Prostate gland (tissue), 2 donors: ENCODE data around the gene CNKSR2.

Experiments
- POLR2AphosphoS5 ChIP-seq: sonication (generic); formaldehyde crosslinking; IDR thresholded peaks from one replicate; pipeline ENCODE4 v1.6.1; 2017; ENCODE audit warnings: antibody characterized with exemption
- TF ChIP-seq, protein P1 (sequence below), 4 experiments: fragments of 200-600 bp in 2 of 4; fragments of 450-650 bp in 2 of 4; sonication (generic) in 2 of 4; IDR thresholded peaks; 1 replicate in 3 of 4; 2 replicates in 1 of 4; pipeline ENCODE4 v1.5.1; 2016 to 2019; ENCODE audit warnings: antibody characterized with exemption in 4 of 4, mild to moderate bottlenecking in 2 of 4, moderate library complexity in 2 of 4

DNA sequence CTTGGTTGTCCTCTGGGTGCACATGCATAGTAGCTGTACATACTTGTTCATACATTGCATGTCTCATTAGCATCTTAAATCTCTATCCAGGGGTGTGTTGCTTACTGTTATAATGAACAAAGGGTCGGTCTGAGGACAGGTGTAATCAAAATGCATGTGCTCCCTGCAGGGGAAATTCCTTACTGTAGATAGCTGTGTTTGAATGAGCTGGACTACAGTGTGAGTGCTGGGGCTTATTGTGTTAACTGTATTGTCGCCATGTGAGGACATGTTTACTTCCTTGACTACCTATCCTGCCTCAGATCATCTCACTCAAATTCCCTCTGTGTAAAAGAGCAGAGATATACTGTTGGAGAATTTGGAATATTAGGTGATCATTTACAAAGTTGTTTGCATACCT, 185.2 kb downstream of the CNKSR2 start:
- TF ChIP-seq, protein P1, sequence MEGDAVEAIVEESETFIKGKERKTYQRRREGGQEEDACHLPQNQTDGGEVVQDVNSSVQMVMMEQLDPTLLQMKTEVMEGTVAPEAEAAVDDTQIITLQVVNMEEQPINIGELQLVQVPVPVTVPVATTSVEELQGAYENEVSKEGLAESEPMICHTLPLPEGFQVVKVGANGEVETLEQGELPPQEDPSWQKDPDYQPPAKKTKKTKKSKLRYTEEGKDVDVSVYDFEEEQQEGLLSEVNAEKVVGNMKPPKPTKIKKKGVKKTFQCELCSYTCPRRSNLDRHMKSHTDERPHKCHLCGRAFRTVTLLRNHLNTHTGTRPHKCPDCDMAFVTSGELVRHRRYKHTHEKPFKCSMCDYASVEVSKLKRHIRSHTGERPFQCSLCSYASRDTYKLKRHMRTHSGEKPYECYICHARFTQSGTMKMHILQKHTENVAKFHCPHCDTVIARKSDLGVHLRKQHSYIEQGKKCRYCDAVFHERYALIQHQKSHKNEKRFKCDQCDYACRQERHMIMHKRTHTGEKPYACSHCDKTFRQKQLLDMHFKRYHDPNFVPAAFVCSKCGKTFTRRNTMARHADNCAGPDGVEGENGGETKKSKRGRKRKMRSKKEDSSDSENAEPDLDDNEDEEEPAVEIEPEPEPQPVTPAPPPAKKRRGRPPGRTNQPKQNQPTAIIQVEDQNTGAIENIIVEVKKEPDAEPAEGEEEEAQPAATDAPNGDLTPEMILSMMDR (IDR thresholded peaks at IDR 0.05), result no peak
- no peak for TF ChIP-seq POLR2AphosphoS5
